A673 (cell line): Measurements from ENCODE around the gene PRKAG2. TPM values are rescaled to one million over a fixed set of nuclear protein-coding genes. Genes with fewer than 3 reads are reported as not detected.

Experiments used
- BruUV-seq: library from RNA; stranded (reverse); fragments of 400-500 nt; replicated peaks from 2 replicates; lab custom pipeline; 2021; lab: Mats Ljungman, UMichigan
- CTCF ChIA-PET: fragments of 300-600 bp; sonication (Branson Sonifier 250); formaldehyde crosslinking; loops from one replicate; lab custom pipeline; 2022; ENCODE audit warnings: antibody characterized with exemption; lab: Charles Lee
- POLR2A ChIA-PET: fragments of 300-600 bp; sonication (Branson Sonifier 250); formaldehyde crosslinking; loops from one replicate; lab custom pipeline; 2022; ENCODE audit warnings: antibody characterized with exemption; ENCODE audit not compliant: low non-redundant PET; lab: Charles Lee
- DNase-seq: peaks from one replicate; pipeline ENCODE4 v3.0.0-alpha.2; 2015; ENCODE audit warnings: low spot score
- H3K27ac ChIP-seq: fragments of 200-600 bp; sonication (generic); 2 replicates; pipeline ENCODE4 v1.5.1; 2016; ENCODE audit warnings: mixed run types, low read depth, mild to moderate bottlenecking, mixed read lengths, antibody characterized with exemption, low read length; ENCODE audit not compliant: poor library complexity, severe bottlenecking
- H3K27me3 ChIP-seq: fragments of 200-600 bp; sonication (generic); replicated peaks from 2 replicates; pipeline ENCODE4 v1.6.1; 2017; ENCODE audit warnings: mixed run types, low read depth, mild to moderate bottlenecking, mixed read lengths, antibody characterized with exemption, low read length; ENCODE audit not compliant: insufficient read depth, poor library complexity
- H3K36me3 ChIP-seq: fragments of 200-600 bp; sonication (generic); 2 replicates; pipeline ENCODE4 v1.6.1; 2016; ENCODE audit warnings: mixed run types, mild to moderate bottlenecking, mixed read lengths, antibody characterized with exemption, low read length; ENCODE audit not compliant: insufficient read depth, poor library complexity, severe bottlenecking
- H3K4me1 ChIP-seq: fragments of 200-600 bp; sonication (generic); 2 replicates; pipeline ENCODE4 v1.6.1; 2017; ENCODE audit warnings: mixed run types, mild to moderate bottlenecking, mixed read lengths, antibody characterized with exemption, low read length; ENCODE audit not compliant: insufficient read depth, poor library complexity, severe bottlenecking
- H3K4me3 ChIP-seq: fragments of 200-600 bp; sonication (generic); 2 replicates; pipeline ENCODE4 v1.5.1; 2016; ENCODE audit warnings: low read depth, mixed run types, mild to moderate bottlenecking, mixed read lengths, low read length; ENCODE audit not compliant: poor library complexity, severe bottlenecking
- H3K9me3 ChIP-seq: fragments of 200-600 bp; sonication (generic); 2 replicates; pipeline ENCODE4 v1.6.1; 2016; ENCODE audit warnings: mixed run types, low read depth, mild to moderate bottlenecking, mixed read lengths, antibody characterized with exemption, low read length; ENCODE audit not compliant: poor library complexity, severe bottlenecking
- EZH2 ChIP-seq: fragments of 200-600 bp; sonication (generic); IDR thresholded peaks from 2 replicates; pipeline ENCODE4 v1.6.1; 2017; ENCODE audit warnings: borderline replicate concordance, low read depth, mild to moderate bottlenecking, mixed read lengths, antibody characterized with exemption, low read length; ENCODE audit not compliant: poor library complexity, severe bottlenecking
- intact Hi-C: fragments of 100-400 bp; cut with micrococcal nuclease; formaldehyde crosslinking; loops from one replicate; pipeline ENCODE4 v1.10.0; 2022; ENCODE audit not compliant: unreplicated experiment
- total RNA-seq: library from RNA; stranded (reverse); gene quantifications from 2 replicates; pipeline ENCODE4 v1.2.3, GENCODE V29; 2021
- TF ChIP-seq, protein P1 (sequence below): fragments of 300-800, 200-600 bp; sonication (generic); conservative IDR thresholded peaks from 2 replicates; pipeline ENCODE4 v1.5.1; 2017; ENCODE audit warnings: low read depth, mild to moderate bottlenecking, antibody characterized with exemption, low read length, moderate library complexity, mixed read lengths

PRKAG2 gene
- total RNA-seq, 1 experiment from 2014 or later = 11.6 TPM

DNA sequence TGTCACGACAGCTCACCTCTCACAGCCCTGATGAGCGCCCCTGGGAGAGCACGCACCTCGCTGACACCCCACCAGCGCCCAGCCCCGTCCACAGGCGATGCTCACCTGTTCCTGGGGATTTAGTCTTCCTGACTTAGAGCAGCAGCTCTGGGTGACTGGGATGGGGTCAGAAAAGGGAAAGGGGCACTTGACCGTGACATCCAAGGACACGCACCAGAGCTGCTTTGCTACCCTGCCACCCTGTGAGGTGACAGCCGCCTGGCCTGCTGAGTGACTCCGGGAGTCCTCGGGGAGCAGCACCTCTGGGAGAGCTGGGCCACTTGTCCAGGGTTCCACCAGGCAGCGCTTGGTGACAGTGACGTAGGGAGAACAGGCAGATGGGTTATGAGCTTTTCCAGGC, 148.2 kb downstream of the PRKAG2 start:
- Histone ChIP-seq H3K27ac (no peak overlapping the region), H3K27me3 (no peaks in the 10 kb centered on the region), H3K4me3 (no peak overlapping the region), H3K9me3 (no peaks in the 10 kb centered on the region), H3K4me1 (peaks cover 15% of the 10 kb centered on the region), H3K36me3 (no peaks in the 10 kb centered on the region)
- POLR2A ChIA-PET = no interaction called here
- TF ChIP-seq EZH2 = no peak
- TF ChIP-seq, protein P1, sequence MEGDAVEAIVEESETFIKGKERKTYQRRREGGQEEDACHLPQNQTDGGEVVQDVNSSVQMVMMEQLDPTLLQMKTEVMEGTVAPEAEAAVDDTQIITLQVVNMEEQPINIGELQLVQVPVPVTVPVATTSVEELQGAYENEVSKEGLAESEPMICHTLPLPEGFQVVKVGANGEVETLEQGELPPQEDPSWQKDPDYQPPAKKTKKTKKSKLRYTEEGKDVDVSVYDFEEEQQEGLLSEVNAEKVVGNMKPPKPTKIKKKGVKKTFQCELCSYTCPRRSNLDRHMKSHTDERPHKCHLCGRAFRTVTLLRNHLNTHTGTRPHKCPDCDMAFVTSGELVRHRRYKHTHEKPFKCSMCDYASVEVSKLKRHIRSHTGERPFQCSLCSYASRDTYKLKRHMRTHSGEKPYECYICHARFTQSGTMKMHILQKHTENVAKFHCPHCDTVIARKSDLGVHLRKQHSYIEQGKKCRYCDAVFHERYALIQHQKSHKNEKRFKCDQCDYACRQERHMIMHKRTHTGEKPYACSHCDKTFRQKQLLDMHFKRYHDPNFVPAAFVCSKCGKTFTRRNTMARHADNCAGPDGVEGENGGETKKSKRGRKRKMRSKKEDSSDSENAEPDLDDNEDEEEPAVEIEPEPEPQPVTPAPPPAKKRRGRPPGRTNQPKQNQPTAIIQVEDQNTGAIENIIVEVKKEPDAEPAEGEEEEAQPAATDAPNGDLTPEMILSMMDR = no peak
- intact Hi-C loops = no loop called here
- CTCF ChIA-PET = no interaction called here
- DNase-seq = no peak
- no TSS peak for BruUV-seq

DNA sequence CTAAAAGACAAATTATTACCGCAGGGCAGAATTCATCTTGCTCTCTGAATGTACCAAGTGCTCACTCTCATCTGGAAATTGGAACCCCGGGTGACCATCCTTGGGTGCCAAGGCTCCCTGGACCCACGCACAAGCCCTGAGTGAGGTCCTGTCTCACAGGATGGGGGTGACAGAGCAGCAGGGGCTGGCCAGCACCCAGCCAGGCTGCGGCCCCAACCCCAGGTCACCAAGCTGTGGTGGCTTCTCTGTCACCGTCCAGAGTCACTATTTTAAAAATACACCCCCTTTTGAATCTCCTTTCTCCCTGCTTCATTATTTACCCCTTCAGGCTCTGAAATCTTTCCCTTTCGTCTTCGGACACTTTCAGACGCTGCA, 148.6 kb downstream of the PRKAG2 start:
- ChIA-PET CTCF (no interaction called here), POLR2A (no interaction called here)
- DNase-seq = no peak
- TF ChIP-seq, protein P1 = no peak
- no peak for TF ChIP-seq EZH2
- intact Hi-C loops = no loop called here
- H3K4me1 ChIP-seq = peaks cover 15% of the 10 kb centered on the region
- H3K27me3 ChIP-seq = no peaks in the 10 kb centered on the region
- H3K36me3 ChIP-seq = no peaks in the 10 kb centered on the region
- H3K4me3 ChIP-seq = no peak overlapping the region
- no peaks in the 10 kb centered on the region for H3K9me3 ChIP-seq
- no peak overlapping the region for H3K27ac ChIP-seq
- no TSS peak for BruUV-seq

DNA sequence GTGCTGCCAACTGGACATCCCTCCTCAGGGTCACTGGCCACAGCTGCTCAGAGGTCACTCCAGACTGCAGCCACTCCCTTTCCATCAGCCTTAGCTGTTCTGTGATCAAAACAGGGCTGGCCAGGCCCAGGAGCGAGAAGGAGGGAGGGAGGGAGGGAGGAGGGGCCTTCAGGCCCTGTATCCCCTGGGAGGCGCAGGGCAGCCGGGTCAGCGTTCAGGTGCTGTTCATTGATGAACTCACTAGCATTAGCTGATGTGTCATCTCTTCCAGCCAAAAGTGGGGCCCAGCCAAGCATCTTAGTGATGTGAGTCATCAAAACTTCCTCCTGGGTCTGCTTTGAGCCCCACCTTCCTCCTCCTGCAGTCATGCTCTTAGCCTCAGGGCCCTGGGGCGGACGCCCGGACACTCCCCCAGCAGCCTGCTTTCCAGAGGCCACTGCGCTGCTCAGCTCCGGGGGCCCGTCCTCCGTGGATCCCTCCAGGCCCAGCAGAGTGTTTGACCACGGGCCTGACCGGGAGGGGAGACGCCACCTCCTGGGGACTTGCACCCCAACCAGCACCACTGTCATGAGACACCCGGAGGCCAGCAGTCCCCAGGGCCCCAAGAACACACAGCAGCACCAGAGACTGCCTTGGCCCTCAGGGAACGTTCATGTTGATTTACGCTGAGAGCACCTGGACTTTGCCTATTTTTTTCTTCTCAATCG, 149.2 kb downstream of the PRKAG2 start:
- CTCF ChIA-PET = no interaction called here
- intact Hi-C loops = no loop called here
- no peaks in the 10 kb centered on the region for H3K27me3 ChIP-seq
- no peaks in the 10 kb centered on the region for H3K9me3 ChIP-seq
- H3K27ac ChIP-seq = no peak overlapping the region
- no peak overlapping the region for H3K4me3 ChIP-seq
- POLR2A ChIA-PET = no interaction called here
- no peaks in the 10 kb centered on the region for H3K36me3 ChIP-seq
- BruUV-seq = no TSS peak
- TF ChIP-seq EZH2 = no peak
- TF ChIP-seq, protein P1 = no peak
- peaks cover 15% of the 10 kb centered on the region for H3K4me1 ChIP-seq
- DNase-seq = peak; percentile 42
